IgD-negative memory B cell (primary cell): Measurements from ENCODE around the gene PLAAT5. TPM values are rescaled to one million over a fixed set of nuclear protein-coding genes. Genes with fewer than 3 reads are reported as not detected.
"Not testable (repeated sequence)": the region's sequence is repeated elsewhere in the genome, so short reads cannot be mapped to it uniquely, and the experiment has no call there.

Experiments
- H3K27ac Mint-ChIP-seq, 3 donors: one replicate each; pipeline ENCODE4 v1.8.0; 2020 to 2022; ENCODE audit warnings: mild to moderate bottlenecking in 3 of 3, mixed read lengths in 3 of 3, moderate library complexity in 1 of 3
- H3K27me3 Mint-ChIP-seq: one replicate; pipeline ENCODE4 v1.8.0; 2021; ENCODE audit warnings: mixed read lengths
- H3K36me3 Mint-ChIP-seq: one replicate; pipeline ENCODE4 v1.8.0; 2020; ENCODE audit warnings: mild to moderate bottlenecking, mixed read lengths
- H3K4me1 Mint-ChIP-seq, 3 donors: one replicate each; pipeline ENCODE4 v1.8.0; 2020 to 2022; ENCODE audit warnings: mixed read lengths in 3 of 3, mild to moderate bottlenecking in 1 of 3
- H3K4me3 Mint-ChIP-seq, 4 donors: one replicate each; pipeline ENCODE4 v1.8.0; 2020 to 2022; ENCODE audit warnings: mild to moderate bottlenecking in 4 of 4, mixed read lengths in 4 of 4, moderate library complexity in 3 of 4
- H3K9me3 Mint-ChIP-seq, 3 donors: one replicate each; pipeline ENCODE4 v1.8.0; 2020 to 2021; ENCODE audit warnings: mixed read lengths in 3 of 3, mild to moderate bottlenecking in 1 of 3
- polyA plus RNA-seq: library from polyadenylated mRNA; unstranded; fragments of 300-500 nt; fragmentation: Illumina TruSeq; gene quantifications from one replicate; pipeline ENCODE4 v1.2.3, GENCODE V29; 2021

PLAAT5 gene
- polyA plus RNA-seq, 1 donor from 2014 or later, result not detected

- Mint-ChIP-seq H3K36me3 (peaks cover 2% of the 10 kb centered on the region), H3K4me1 (no peaks in the 10 kb centered on the region), H3K27ac (no peak overlapping the region), H3K4me3 (no peak overlapping the region), H3K9me3 (peaks cover 7 to 11% (median 8%) of the 10 kb centered on the region in 3 donors), H3K27me3 (peaks cover 11% of the 10 kb centered on the region)
Observed at GRCh38 chr11:63478896-63479295, 12.1 kb downstream of the PLAAT5 start.

GRCh38 chr11:63476618-63477017 lies 14.3 kb downstream of the PLAAT5 start:
- H3K27ac Mint-ChIP-seq, result no peak overlapping the region
- H3K27me3 Mint-ChIP-seq, result peaks cover 11% of the 10 kb centered on the region
- no peak overlapping the region for H3K4me3 Mint-ChIP-seq
- H3K36me3 Mint-ChIP-seq, result peaks cover 2% of the 10 kb centered on the region
- no peaks in the 10 kb centered on the region for H3K4me1 Mint-ChIP-seq
- H3K9me3 Mint-ChIP-seq, result peaks cover 7 to 11% (median 10%) of the 10 kb centered on the region in 3 donors

GRCh38 chr11:63472372-63472771 lies 18.6 kb downstream of the PLAAT5 start:
- Mint-ChIP-seq H3K4me3 (no peak overlapping the region), H3K9me3 (peaks cover 12 to 26% (median 14%) of the 10 kb centered on the region in 3 donors), H3K4me1 (no peaks in the 10 kb centered on the region), H3K27ac (no peak overlapping the region), H3K36me3 (peaks cover 5% of the 10 kb centered on the region), H3K27me3 (peaks cover 8% of the 10 kb centered on the region)

- Mint-ChIP-seq H3K27ac (no peak overlapping the region), H3K36me3 (peaks cover 3% of the 10 kb centered on the region), H3K4me1 (no peaks in the 10 kb centered on the region), H3K27me3 (peaks cover 10% of the 10 kb centered on the region), H3K4me3 (no peak overlapping the region), H3K9me3 (peaks cover 6 to 15% (median 10%) of the 10 kb centered on the region in 3 donors)
Observed at GRCh38 chr11:63470311-63470710, 20.7 kb downstream of the PLAAT5 start.

- Mint-ChIP-seq H3K4me3 (no peak overlapping the region), H3K4me1 (no peaks in the 10 kb centered on the region), H3K36me3 (no peaks in the 10 kb centered on the region), H3K27me3 (peaks cover 13% of the 10 kb centered on the region), H3K9me3 (no peaks in the 10 kb centered on the region), H3K27ac (no peak overlapping the region)
Observed at GRCh38 chr11:63462137-63462536, 28.8 kb downstream of the PLAAT5 start.

- Mint-ChIP-seq H3K4me3 (no peak overlapping the region), H3K9me3 (no peaks in the 10 kb centered on the region), H3K27me3 (peaks cover 5% of the 10 kb centered on the region), H3K36me3 (no peaks in the 10 kb centered on the region), H3K4me1 (no peaks in the 10 kb centered on the region), H3K27ac (no peak overlapping the region)
Observed at GRCh38 chr11:63459586-63459985, 31.4 kb downstream of the PLAAT5 start.

GRCh38 chr11:63448646-63449045 lies 42.3 kb downstream of the PLAAT5 start:
- no peak overlapping the region for H3K27ac Mint-ChIP-seq

GRCh38 chr11:63445720-63446119 lies 45.2 kb downstream of the PLAAT5 start:
- Mint-ChIP-seq H3K27me3 (peaks cover 7% of the 10 kb centered on the region), H3K4me1 (peaks cover 0 to 8% (median 3%) of the 10 kb centered on the region in 3 donors), H3K27ac (no peak overlapping the region), H3K36me3 (no peaks in the 10 kb centered on the region), H3K4me3 (no peak overlapping the region), H3K9me3 (peaks cover 0 to 8% (median 0%) of the 10 kb centered on the region in 3 donors)

More at GRCh38 chr11:63448646-63449045, 42.3 kb downstream of the PLAAT5 start:
- peaks cover 0 to 8% (median 3%) of the 10 kb centered on the region in 3 donors for H3K4me1 Mint-ChIP-seq
- H3K27me3 Mint-ChIP-seq, result peaks cover 10% of the 10 kb centered on the region
- H3K4me3 Mint-ChIP-seq, result no peak overlapping the region
- peaks cover 0 to 4% (median 0%) of the 10 kb centered on the region in 3 donors for H3K9me3 Mint-ChIP-seq
- H3K36me3 Mint-ChIP-seq, result no peaks in the 10 kb centered on the region

- Mint-ChIP-seq H3K27ac (no peak overlapping the region), H3K4me3 (no peak overlapping the region), H3K9me3 (peaks cover 0 to 8% (median 0%) of the 10 kb centered on the region in 3 donors), H3K27me3 (peaks cover 7% of the 10 kb centered on the region), H3K4me1 (peaks cover 0 to 8% (median 3%) of the 10 kb centered on the region in 3 donors), H3K36me3 (no peaks in the 10 kb centered on the region)
Observed at GRCh38 chr11:63445118-63445517, 45.8 kb downstream of the PLAAT5 start.

- Mint-ChIP-seq H3K36me3 (no peaks in the 10 kb centered on the region), H3K9me3 (peaks cover 0 to 8% (median 0%) of the 10 kb centered on the region in 3 donors), H3K27ac (no peak overlapping the region), H3K27me3 (peaks cover 3% of the 10 kb centered on the region), H3K4me1 (peaks cover 0 to 8% (median 3%) of the 10 kb centered on the region in 3 donors), H3K4me3 (no peak overlapping the region)
Observed at GRCh38 chr11:63444160-63444559, 46.8 kb downstream of the PLAAT5 start.

GRCh38 chr11:63443714-63444113 lies 47.3 kb downstream of the PLAAT5 start:
- H3K27me3 Mint-ChIP-seq, result peaks cover 3% of the 10 kb centered on the region
- peaks cover 0 to 8% (median 3%) of the 10 kb centered on the region in 3 donors for H3K4me1 Mint-ChIP-seq
- no peak overlapping the region for H3K27ac Mint-ChIP-seq
- peaks cover 0 to 8% (median 0%) of the 10 kb centered on the region in 3 donors for H3K9me3 Mint-ChIP-seq
- H3K4me3 Mint-ChIP-seq, result no peak overlapping the region
- no peaks in the 10 kb centered on the region for H3K36me3 Mint-ChIP-seq

GRCh38 chr11:63435831-63436230 lies 55.1 kb downstream of the PLAAT5 start:
- not testable (repeated sequence) for H3K4me3 Mint-ChIP-seq, H3K9me3 Mint-ChIP-seq, H3K27ac Mint-ChIP-seq, H3K36me3 Mint-ChIP-seq, H3K4me1 Mint-ChIP-seq
- H3K27me3 Mint-ChIP-seq, result peaks cover 24% of the 10 kb centered on the region

GRCh38 chr11:63435351-63435750 lies 55.6 kb downstream of the PLAAT5 start:
- not testable (repeated sequence) for H3K9me3 Mint-ChIP-seq, H3K36me3 Mint-ChIP-seq, H3K4me3 Mint-ChIP-seq, H3K4me1 Mint-ChIP-seq, H3K27ac Mint-ChIP-seq
- H3K27me3 Mint-ChIP-seq, result peaks cover 24% of the 10 kb centered on the region

GRCh38 chr11:63430731-63431130 lies 60.2 kb downstream of the PLAAT5 start:
- H3K4me1 Mint-ChIP-seq, H3K9me3 Mint-ChIP-seq, H3K4me3 Mint-ChIP-seq, H3K36me3 Mint-ChIP-seq: not testable (repeated sequence)
- peak overlapping the region in 1 of 3 donors; percentile 75 for H3K27ac Mint-ChIP-seq
- peaks cover 27% of the 10 kb centered on the region for H3K27me3 Mint-ChIP-seq

GRCh38 chr11:63427971-63428508 lies 62.9 kb downstream of the PLAAT5 start:
- peaks cover 16% of the 10 kb centered on the region for H3K27me3 Mint-ChIP-seq
- no peaks in the 10 kb centered on the region for H3K4me1 Mint-ChIP-seq
- H3K4me3 Mint-ChIP-seq, result no peak overlapping the region
- H3K9me3 Mint-ChIP-seq, result peaks cover 0 to 7% (median 2%) of the 10 kb centered on the region in 3 donors
- H3K27ac Mint-ChIP-seq, result no peak overlapping the region
- peaks cover 2% of the 10 kb centered on the region for H3K36me3 Mint-ChIP-seq

- Mint-ChIP-seq H3K4me1 (peaks cover 0 to 8% (median 4%) of the 10 kb centered on the region in 3 donors), H3K27ac (peak overlapping the region in 1 of 3 donors; percentile 5), H3K27me3 (peaks cover 6% of the 10 kb centered on the region), H3K4me3 (peak overlapping the region in 1 of 4 donors; percentile 18), H3K36me3 (no peaks in the 10 kb centered on the region), H3K9me3 (peaks cover 1 to 4% (median 2%) of the 10 kb centered on the region in 3 donors)
Observed at GRCh38 chr11:63417174-63417852, 73.7 kb downstream of the PLAAT5 start.
